SKM-1 treated with dmso at 0.1 percent for 144 hours (cell line): Measurements from ENCODE around the gene ZDHHC24.

Experiments used
- DNase-seq: peaks from one replicate; lab custom pipeline; 2025; ENCODE audit not compliant: unreplicated experiment; lab: John Stamatoyannopoulos, UW

Gene ZDHHC24

GRCh38 chr11:66475349-66476172 lies 70.3 kb downstream of the ZDHHC24 start:
- no peak for DNase-seq

- no peak for DNase-seq
Observed at GRCh38 chr11:66473608-66474515, 72.0 kb downstream of the ZDHHC24 start.

GRCh38 chr11:66473167-66473566 lies 72.7 kb downstream of the ZDHHC24 start:
- DNase-seq, result no peak

- no peak for DNase-seq
Observed at GRCh38 chr11:66472054-66472453, 73.8 kb downstream of the ZDHHC24 start.

DNA sequence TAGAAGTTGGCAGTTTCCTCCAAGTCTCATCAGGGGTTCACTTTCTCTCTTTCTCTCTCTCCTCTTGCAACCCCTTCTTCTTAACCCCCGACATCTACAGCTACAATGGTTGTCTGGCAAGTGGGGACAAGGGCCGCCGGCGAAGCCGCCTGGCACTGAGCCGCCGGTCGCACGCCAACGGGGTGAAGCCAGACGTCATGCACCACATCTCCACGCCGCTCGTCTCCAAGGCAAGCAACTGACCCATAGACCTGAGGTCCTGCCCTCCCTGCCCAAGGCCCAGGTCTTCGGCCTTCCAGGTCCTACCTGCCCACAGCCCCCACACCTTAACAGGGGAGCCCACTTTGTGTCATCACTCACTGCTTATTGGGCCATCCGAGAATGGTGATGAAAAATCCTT lies 74.7 kb downstream of the ZDHHC24 start:
- DNase-seq, result no peak
